Esophagus squamous epithelium (tissue), 4 donors: ENCODE measurements around the gene SENP6.

ENCODE experiments used
- POLR2A ChIP-seq, 4 donors: fragments of 450-650 bp; IDR thresholded peaks; one replicate each; pipeline ENCODE4 v1.6.1; 2017; ENCODE audit warnings: antibody characterized with exemption in 4 of 4, mild to moderate bottlenecking in 4 of 4, moderate library complexity in 3 of 4
- TF ChIP-seq, protein P1 (sequence below), 6 experiments: fragments of 450-650 bp in 4 of 6; fragments of 200-600 bp in 2 of 6; sonication (generic) in 2 of 6; IDR thresholded peaks; one replicate each; pipeline ENCODE4 v1.5.1; 2016 to 2019; ENCODE audit warnings: antibody characterized with exemption in 6 of 6, mild to moderate bottlenecking in 4 of 6, moderate library complexity in 4 of 6

DNA sequence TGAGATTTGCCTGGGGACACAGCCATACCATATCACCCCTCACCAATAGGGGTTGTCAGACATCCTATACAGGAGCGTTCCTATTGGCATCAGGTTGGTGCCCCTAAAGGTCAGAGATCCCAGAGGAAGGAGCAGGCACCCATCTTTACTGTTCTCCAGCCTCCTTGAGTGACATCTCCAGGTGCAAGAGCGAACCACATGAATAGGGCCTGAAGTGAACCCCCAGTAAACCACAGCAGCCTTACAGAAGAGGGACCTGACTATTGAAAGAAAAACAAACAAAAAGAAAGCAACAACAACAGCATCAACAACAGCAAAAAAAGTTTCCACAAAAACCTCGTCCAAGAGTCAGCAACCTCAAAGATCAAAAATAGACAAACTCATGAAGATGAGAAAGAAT, 32.7 kb upstream of the SENP6 start:
- TF ChIP-seq POLR2A (IDR thresholded peaks at IDR 0.05): no peak
- TF ChIP-seq, protein P1, sequence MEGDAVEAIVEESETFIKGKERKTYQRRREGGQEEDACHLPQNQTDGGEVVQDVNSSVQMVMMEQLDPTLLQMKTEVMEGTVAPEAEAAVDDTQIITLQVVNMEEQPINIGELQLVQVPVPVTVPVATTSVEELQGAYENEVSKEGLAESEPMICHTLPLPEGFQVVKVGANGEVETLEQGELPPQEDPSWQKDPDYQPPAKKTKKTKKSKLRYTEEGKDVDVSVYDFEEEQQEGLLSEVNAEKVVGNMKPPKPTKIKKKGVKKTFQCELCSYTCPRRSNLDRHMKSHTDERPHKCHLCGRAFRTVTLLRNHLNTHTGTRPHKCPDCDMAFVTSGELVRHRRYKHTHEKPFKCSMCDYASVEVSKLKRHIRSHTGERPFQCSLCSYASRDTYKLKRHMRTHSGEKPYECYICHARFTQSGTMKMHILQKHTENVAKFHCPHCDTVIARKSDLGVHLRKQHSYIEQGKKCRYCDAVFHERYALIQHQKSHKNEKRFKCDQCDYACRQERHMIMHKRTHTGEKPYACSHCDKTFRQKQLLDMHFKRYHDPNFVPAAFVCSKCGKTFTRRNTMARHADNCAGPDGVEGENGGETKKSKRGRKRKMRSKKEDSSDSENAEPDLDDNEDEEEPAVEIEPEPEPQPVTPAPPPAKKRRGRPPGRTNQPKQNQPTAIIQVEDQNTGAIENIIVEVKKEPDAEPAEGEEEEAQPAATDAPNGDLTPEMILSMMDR (IDR thresholded peaks at IDR 0.05): no peak
